Measurements from ENCODE around the gene LIX1L.
A peak's percentile ranks its signal among the peaks of the same experiment; 100 is the strongest.

Gene LIX1L

GRCh38 chr1:145986551-145986950 is 28.7 kb upstream of the LIX1L start:
- TF ChIP-seq POU6F1 (CRISPR knock-in tag; IDR thresholded peaks at IDR 0.05; ENCODE audit: borderline replicate concordance, low read depth) (no peak), TOX (CRISPR knock-in tag; IDR thresholded peaks at IDR 0.05; ENCODE audit: borderline replicate concordance) (no peak), CSDC2 (CRISPR knock-in tag; IDR thresholded peaks at IDR 0.05) (no peak), ZC3H10 (CRISPR knock-in tag; IDR thresholded peaks at IDR 0.05) (no peak), CREB5 (CRISPR knock-in tag; IDR thresholded peaks at IDR 0.05; ENCODE audit: low read depth) (no peak), ZNF70 (CRISPR knock-in tag; IDR thresholded peaks at IDR 0.05) (no peak), ZFP30 (CRISPR knock-in tag; IDR thresholded peaks at IDR 0.05) (no peak), ARNTL (CRISPR knock-in tag; IDR thresholded peaks at IDR 0.05; ENCODE audit: borderline replicate concordance, low read depth) (no peak), ISL1 (CRISPR knock-in tag; IDR thresholded peaks at IDR 0.05) (no peak), ZNF8 (CRISPR knock-in tag; IDR thresholded peaks at IDR 0.05) (no peak), SNAI2 (CRISPR knock-in tag; IDR thresholded peaks at IDR 0.05) (no peak), ZFP3 (CRISPR knock-in tag; IDR thresholded peaks at IDR 0.05) (no peak), TCF4 (CRISPR knock-in tag; IDR thresholded peaks at IDR 0.05; ENCODE audit: borderline replicate concordance) (no peak), RARB (CRISPR knock-in tag; IDR thresholded peaks at IDR 0.05) (no peak), ESRRG (CRISPR knock-in tag; IDR thresholded peaks at IDR 0.05) (no peak), TSHZ2 (CRISPR knock-in tag; IDR thresholded peaks at IDR 0.05) (no peak), PATZ1 (CRISPR knock-in tag; IDR thresholded peaks at IDR 0.05; ENCODE audit: borderline replicate concordance) (no peak), CSRNP3 (CRISPR knock-in tag; IDR thresholded peaks at IDR 0.05) (no peak), PPARA (CRISPR knock-in tag; IDR thresholded peaks at IDR 0.05; ENCODE audit: borderline replicate concordance) (no peak)
- ATAC-seq: no peak

GRCh38 chr1:145985502-145986439 is 28.0 kb upstream of the LIX1L start:
- peak; percentile 78 for ATAC-seq
- peak; percentile 78; the same call in 1 of the 2 replicates for TF ChIP-seq ZNF70 (CRISPR knock-in tag; IDR thresholded peaks at IDR 0.05)
- TF ChIP-seq ARNTL (CRISPR knock-in tag; IDR thresholded peaks at IDR 0.05; ENCODE audit: borderline replicate concordance, low read depth): no peak
- no peak for TF ChIP-seq TSHZ2 (CRISPR knock-in tag; IDR thresholded peaks at IDR 0.05)

Measured in SK-N-SH treated with all-trans-retinoic acid at 6 μM for 48 hours (cell line).